Kidney epithelial cell (primary cell): ENCODE data around the gene M1AP. TPM values are rescaled to one million over a fixed set of nuclear protein-coding genes. Genes with fewer than 3 reads are reported as not detected.
A peak's percentile ranks its signal among the peaks of the same experiment; 100 is the strongest.

ENCODE experiments used
- DNase-seq: peaks from one replicate; pipeline ENCODE4 v3.0.0-alpha.2; 2010; ENCODE audit warnings: low read depth
- H3K27me3 ChIP-seq: 2 replicates; pipeline ENCODE4 v1.6.0; 2011; ENCODE audit warnings: low read length; ENCODE audit not compliant: control insufficient read depth, insufficient read depth
- H3K36me3 ChIP-seq: 2 replicates; pipeline ENCODE4 v1.5.1; 2011; ENCODE audit warnings: low read length; ENCODE audit not compliant: control insufficient read depth, insufficient read depth
- H3K4me3 ChIP-seq: 2 replicates; pipeline ENCODE4 v1.5.1; 2011; ENCODE audit warnings: low read depth, mild to moderate bottlenecking, control low read depth, low read length
- CTCF ChIP-seq: IDR thresholded peaks from 2 replicates; pipeline ENCODE4 v1.5.1; 2011; ENCODE audit warnings: mild to moderate bottlenecking, moderate library complexity, low read length, control low read depth, inconsistent platforms; ENCODE audit not compliant: insufficient read depth, poor library complexity, severe bottlenecking
- total RNA-seq: library from RNA; depleted of rRNA; stranded (reverse); fragments of >200 nt; gene quantifications from 2 replicates; pipeline ENCODE4 v1.2.3, GENCODE V29; 2015

Gene M1AP
- total RNA-seq, 1 donor from 2014 or later: 1.3 TPM

GRCh38 chr2:74679615-74680014, 31.5 kb upstream of the M1AP start:
- Histone ChIP-seq H3K27me3 (no peaks in the 10 kb centered on the region), H3K4me3 (no peak overlapping the region), H3K36me3 (no peaks in the 10 kb centered on the region)
- no peak for TF ChIP-seq CTCF
- DNase-seq: no peak

- DNase-seq: no peak
- Histone ChIP-seq H3K27me3 (no peaks in the 10 kb centered on the region), H3K36me3 (no peaks in the 10 kb centered on the region), H3K4me3 (no peak overlapping the region)
- no peak for TF ChIP-seq CTCF
These were observed 28.2 kb upstream of the M1AP start for GRCh38 chr2:74676331-74676730.

- no peak overlapping the region for H3K4me3 ChIP-seq
- no peak for DNase-seq
- TF ChIP-seq CTCF: no peak
- H3K36me3 ChIP-seq: no peaks in the 10 kb centered on the region
- no peaks in the 10 kb centered on the region for H3K27me3 ChIP-seq
These were observed 27.0 kb upstream of the M1AP start for GRCh38 chr2:74675090-74675489.

GRCh38 chr2:74673826-74674528, 25.8 kb upstream of the M1AP start:
- TF ChIP-seq CTCF: no peak
- no peak for DNase-seq
- no peak overlapping the region for H3K4me3 ChIP-seq
- H3K36me3 ChIP-seq: no peaks in the 10 kb centered on the region
- H3K27me3 ChIP-seq: no peaks in the 10 kb centered on the region

GRCh38 chr2:74671479-74671878, 23.3 kb upstream of the M1AP start:
- no peak for TF ChIP-seq CTCF
- DNase-seq: peak; percentile 5
- Histone ChIP-seq H3K36me3 (no peaks in the 10 kb centered on the region), H3K4me3 (no peak overlapping the region), H3K27me3 (no peaks in the 10 kb centered on the region)

GRCh38 chr2:74670263-74670662, 22.1 kb upstream of the M1AP start:
- Histone ChIP-seq H3K4me3 (no peak overlapping the region), H3K27me3 (no peaks in the 10 kb centered on the region), H3K36me3 (no peaks in the 10 kb centered on the region)
- TF ChIP-seq CTCF: no peak
- no peak for DNase-seq
